ENCODE measurements around the gene BAG3. TPM values are rescaled to one million over a fixed set of nuclear protein-coding genes. Genes with fewer than 3 reads are reported as not detected.

BAG3 gene
- total and polyA plus RNA-seq, 2 experiments from 2014 or later, result 20.0 to 88.2 TPM

GRCh38 chr10:119687192-119688032 is 36.2 kb downstream of the BAG3 start:
- no peaks in the 10 kb centered on the region for H3K36me3 ChIP-seq (ENCODE audit: low read depth)
- H3K9me2 ChIP-seq (ENCODE audit: insufficient read depth), result no peaks in the 10 kb centered on the region
- H3K9me3 ChIP-seq (ENCODE audit: low read depth), result no peaks in the 10 kb centered on the region
- WGBS, 2 experiments (ENCODE audit: low coverage in 1 of 2, low lambda C conversion rate in 2 of 2, missing lambda C conversion rate in 2 of 2), result 79 to 84% methylated on average over 10 of the region's 10 CpGs
- H3K27ac ChIP-seq, result peak overlapping the region; percentile 55
- H3K4me2 ChIP-seq (ENCODE audit: unreplicated experiment), result peak overlapping the region; percentile 72
- H4K20me1 ChIP-seq (ENCODE audit: insufficient read depth), result no peaks in the 10 kb centered on the region
- H3K4me1 ChIP-seq (ENCODE audit: insufficient read depth), result peaks cover 13% of the 10 kb centered on the region
- DNase-seq, result no peak
- TF ChIP-seq EZH2 (IDR thresholded peaks at IDR 0.05; ENCODE audit: insufficient read depth, poor library complexity, severe bottlenecking), result no peak
- TF ChIP-seq EZH2phosphoT487 (IDR thresholded peaks at IDR 0.05; ENCODE audit: insufficient read depth, low read depth), result no peak
- H2AFZ ChIP-seq, result peak overlapping the region; percentile 91
- H3K4me3 ChIP-seq, result peak overlapping the region; percentile 69; the same call in 1 of the 2 replicates
- in situ Hi-C loops (cut with MboI), result loop anchor here (10.0 kb wide), 1 partner anchor 167 kb away; no protein-coding TSS in a partner anchor
- H3K27me3 ChIP-seq (replicated peaks; ENCODE audit: insufficient read depth), result no peaks in the 10 kb centered on the region
- peak overlapping the region; percentile 61; the same call in 1 of the 2 replicates for H3K9ac ChIP-seq
- peaks cover 15% of the 10 kb centered on the region for H3F3A ChIP-seq (ENCODE audit: insufficient read depth)
- H3K79me2 ChIP-seq (ENCODE audit: insufficient read depth), result no peaks in the 10 kb centered on the region

DNA sequence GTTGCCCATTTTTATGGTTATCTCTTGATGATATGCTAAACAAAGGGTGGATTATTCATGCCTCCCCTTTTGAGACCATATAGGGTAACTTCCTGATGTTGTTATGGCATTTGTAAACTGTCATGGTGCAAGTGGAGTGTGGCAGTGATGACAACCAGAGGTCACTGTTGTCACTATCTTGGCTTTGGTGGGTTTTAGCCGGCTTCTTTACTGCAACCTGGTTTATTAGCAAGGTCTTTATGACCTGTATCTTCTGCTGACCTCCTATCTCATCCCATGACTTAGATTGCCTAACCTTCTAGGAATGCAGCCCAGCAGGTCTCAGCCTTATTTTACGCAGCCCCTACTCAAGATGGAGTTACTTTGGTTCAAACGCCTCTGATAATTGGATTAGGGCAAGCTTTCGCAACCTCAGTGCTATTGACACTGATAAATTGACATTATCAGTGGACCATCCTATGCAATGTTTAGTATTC is 36.9 kb downstream of the BAG3 start:
- peaks cover 9% of the 10 kb centered on the region for H3F3A ChIP-seq (ENCODE audit: insufficient read depth)
- no peak overlapping the region for H3K9ac ChIP-seq
- no peaks in the 10 kb centered on the region for H3K36me3 ChIP-seq (ENCODE audit: low read depth)
- H3K79me2 ChIP-seq (ENCODE audit: insufficient read depth), result no peaks in the 10 kb centered on the region
- TF ChIP-seq EZH2 (IDR thresholded peaks at IDR 0.05; ENCODE audit: insufficient read depth, poor library complexity, severe bottlenecking), result no peak
- TF ChIP-seq EZH2phosphoT487 (IDR thresholded peaks at IDR 0.05; ENCODE audit: insufficient read depth, low read depth), result no peak
- H4K20me1 ChIP-seq (ENCODE audit: insufficient read depth), result no peaks in the 10 kb centered on the region
- 97 to 100% methylated on average over 4 of the region's 4 CpGs for WGBS, 2 experiments (ENCODE audit: low coverage in 1 of 2, low lambda C conversion rate in 2 of 2, missing lambda C conversion rate in 2 of 2)
- H3K4me1 ChIP-seq (ENCODE audit: insufficient read depth), result peaks cover 9% of the 10 kb centered on the region; the same call in 1 of the 2 replicates
- H3K4me2 ChIP-seq (ENCODE audit: unreplicated experiment), result no peak overlapping the region
- no peak overlapping the region for H3K4me3 ChIP-seq
- no peak overlapping the region; the same call in 1 of the 2 replicates for H2AFZ ChIP-seq
- H3K27me3 ChIP-seq (replicated peaks; ENCODE audit: insufficient read depth), result no peaks in the 10 kb centered on the region
- no peaks in the 10 kb centered on the region for H3K9me3 ChIP-seq (ENCODE audit: low read depth)
- H3K9me2 ChIP-seq (ENCODE audit: insufficient read depth), result no peaks in the 10 kb centered on the region
- in situ Hi-C loops (cut with MboI), result loop anchor here (10.0 kb wide), 1 partner anchor 167 kb away; no protein-coding TSS in a partner anchor
- no peak for DNase-seq
- no peak overlapping the region for H3K27ac ChIP-seq

- TF ChIP-seq EZH2 (IDR thresholded peaks at IDR 0.05; ENCODE audit: insufficient read depth, poor library complexity, severe bottlenecking) (no peak), EZH2phosphoT487 (IDR thresholded peaks at IDR 0.05; ENCODE audit: insufficient read depth, low read depth) (no peak)
- H3K4me3 ChIP-seq, result no peak overlapping the region
- H3K27ac ChIP-seq, result no peak overlapping the region
- in situ Hi-C loops (cut with MboI), result loop anchor here (10.0 kb wide), 1 partner anchor 166 kb away; no protein-coding TSS in a partner anchor
- peaks cover 9% of the 10 kb centered on the region for H3F3A ChIP-seq (ENCODE audit: insufficient read depth)
- no peaks in the 10 kb centered on the region for H3K9me3 ChIP-seq (ENCODE audit: low read depth)
- WGBS, 2 experiments (ENCODE audit: low coverage in 1 of 2, low lambda C conversion rate in 2 of 2, missing lambda C conversion rate in 2 of 2), result 94% methylated on average over 6 of the region's 6 CpGs
- no peak for DNase-seq
- no peak overlapping the region for H3K4me2 ChIP-seq (ENCODE audit: unreplicated experiment)
- peaks cover 9% of the 10 kb centered on the region; the same call in 1 of the 2 replicates for H3K4me1 ChIP-seq (ENCODE audit: insufficient read depth)
- no peaks in the 10 kb centered on the region for H3K9me2 ChIP-seq (ENCODE audit: insufficient read depth)
- H3K27me3 ChIP-seq (replicated peaks; ENCODE audit: insufficient read depth), result no peaks in the 10 kb centered on the region
- H2AFZ ChIP-seq, result no peak overlapping the region
- no peaks in the 10 kb centered on the region for H4K20me1 ChIP-seq (ENCODE audit: insufficient read depth)
- no peaks in the 10 kb centered on the region for H3K79me2 ChIP-seq (ENCODE audit: insufficient read depth)
- no peak overlapping the region for H3K9ac ChIP-seq
- no peaks in the 10 kb centered on the region for H3K36me3 ChIP-seq (ENCODE audit: low read depth)
These were observed 37.9 kb downstream of the BAG3 start for GRCh38 chr10:119689016-119689580.

- TF ChIP-seq EZH2phosphoT487 (IDR thresholded peaks at IDR 0.05; ENCODE audit: insufficient read depth, low read depth), result no peak
- TF ChIP-seq EZH2 (IDR thresholded peaks at IDR 0.05; ENCODE audit: insufficient read depth, poor library complexity, severe bottlenecking), result no peak
- H3K9ac ChIP-seq, result no peak overlapping the region
- DNase-seq, result no peak
- H3F3A ChIP-seq (ENCODE audit: insufficient read depth), result peaks cover 7% of the 10 kb centered on the region
- H3K27ac ChIP-seq, result no peak overlapping the region
- no peaks in the 10 kb centered on the region for H3K79me2 ChIP-seq (ENCODE audit: insufficient read depth)
- H3K27me3 ChIP-seq (replicated peaks; ENCODE audit: insufficient read depth), result no peaks in the 10 kb centered on the region
- H3K4me3 ChIP-seq, result no peak overlapping the region
- 78 to 80% methylated on average over 3 of the region's 3 CpGs for WGBS, 2 experiments (ENCODE audit: low coverage in 1 of 2, low lambda C conversion rate in 2 of 2, missing lambda C conversion rate in 2 of 2)
- no peak overlapping the region for H2AFZ ChIP-seq
- H3K9me3 ChIP-seq (ENCODE audit: low read depth), result no peaks in the 10 kb centered on the region
- peaks cover 7% of the 10 kb centered on the region; the same call in 1 of the 2 replicates for H3K4me1 ChIP-seq (ENCODE audit: insufficient read depth)
- H3K4me2 ChIP-seq (ENCODE audit: unreplicated experiment), result no peak overlapping the region
- no peaks in the 10 kb centered on the region for H3K36me3 ChIP-seq (ENCODE audit: low read depth)
- in situ Hi-C loops (cut with MboI), result no loop called here
- H3K9me2 ChIP-seq (ENCODE audit: insufficient read depth), result no peaks in the 10 kb centered on the region
- no peaks in the 10 kb centered on the region for H4K20me1 ChIP-seq (ENCODE audit: insufficient read depth)
These were observed 40.5 kb downstream of the BAG3 start for GRCh38 chr10:119691726-119692125.
